ENCODE results near the gene CHIA. TPM values are rescaled to one million over a fixed set of nuclear protein-coding genes. Genes with fewer than 3 reads are reported as not detected.

Gene CHIA
- total and polyA plus RNA-seq, 9 of the 15 experiments (the other 6 are each of a cell fraction or from before 2014, with no cell fraction given) = not detected

GRCh38 chr1:111346089-111346885 lies 55.6 kb downstream of the CHIA start (continued):
- TF ChIP-seq ZBTB9 (CRISPR knock-in tag; IDR thresholded peaks at IDR 0.05) (no peak; the same call in 1 of the 2 replicates), RFX1 (IDR thresholded peaks at IDR 0.05) (peak; percentile 94), TEAD4 (IDR thresholded peaks at IDR 0.05; ENCODE audit: low read length) (no peak), TEAD4 (CRISPR knock-in tag; IDR thresholded peaks at IDR 0.05; ENCODE audit: borderline replicate concordance) (no peak), RHOXF2B (CRISPR knock-in tag; conservative IDR thresholded peaks at IDR 0.05) (no peak), FOSL1 (tag; conservative IDR thresholded peaks at IDR 0.05) (no peak), CBX5 (IDR thresholded peaks at IDR 0.05; ENCODE audit: borderline replicate concordance, low read depth) (no peak), PURB (CRISPR knock-in tag; IDR thresholded peaks at IDR 0.05; ENCODE audit: low read depth) (no peak), GATAD2A (IDR thresholded peaks at IDR 0.05) (no peak), BCOR (IDR thresholded peaks at IDR 0.05) (no peak), ZC3H11A (IDR thresholded peaks at IDR 0.05; ENCODE audit: low read depth, low read length) (no peak), HNRNPLL (IDR thresholded peaks at IDR 0.05; ENCODE audit: low read depth, low read length, poor library complexity, severe bottlenecking) (peak; percentile 25), ZNF512 (tag; IDR thresholded peaks at IDR 0.05) (no peak), ZNF3 (CRISPR knock-in tag; IDR thresholded peaks at IDR 0.05) (no peak), PYGO2 (tag; IDR thresholded peaks at IDR 0.05) (no peak), E2F4 (CRISPR knock-in tag; IDR thresholded peaks at IDR 0.05; ENCODE audit: low read depth) (no peak), NCOA2 (IDR thresholded peaks at IDR 0.05; ENCODE audit: partially characterized antibody in 2 of 2) (no peak), ZNF143 (CRISPR knock-in tag; IDR thresholded peaks at IDR 0.05) (no peak), ZNF316 (IDR thresholded peaks at IDR 0.05) (no peak), IFI16 (CRISPR knock-in tag; IDR thresholded peaks at IDR 0.05) (no peak), WHSC1 (IDR thresholded peaks at IDR 0.05; ENCODE audit: low read length) (no peak), RBFOX2 (IDR thresholded peaks at IDR 0.05; ENCODE audit: low read depth, low read length) (0 out of 2 replicates have a peak, but pooled peaks have one; percentile 26), MTA2 (IDR thresholded peaks at IDR 0.05; ENCODE audit: low read depth) (no peak), ZNF263 (CRISPR knock-in tag; IDR thresholded peaks at IDR 0.05; ENCODE audit: borderline replicate concordance) (no peak), SMARCA4 (IDR thresholded peaks at IDR 0.05) (no peak), E2F1 (CRISPR knock-in tag; IDR thresholded peaks at IDR 0.05) (no peak), ZFX (CRISPR knock-in tag; IDR thresholded peaks at IDR 0.05) (peak; percentile 21; the same call in 1 of the 2 replicates)
